GM19193 (cell line): ENCODE measurements around the gene MRPS12.

Experiments used
- POLR2A ChIP-seq: IDR thresholded peaks from 4 replicates; pipeline ENCODE4 v1.6.1; 2011; ENCODE audit not compliant: insufficient read depth, insufficient read length; ENCODE audit errors: extremely low read depth

The MRPS12 gene

GRCh38 chr19:38945562-38946228, 15.0 kb downstream of the MRPS12 start:
- no peak for TF ChIP-seq POLR2A

GRCh38 chr19:38946229-38947010, 15.7 kb downstream of the MRPS12 start:
- TF ChIP-seq POLR2A, result no peak

- no peak for TF ChIP-seq POLR2A
Observed at GRCh38 chr19:38949580-38950367, 19.0 kb downstream of the MRPS12 start.

GRCh38 chr19:38951187-38951586, 20.4 kb downstream of the MRPS12 start:
- no peak for TF ChIP-seq POLR2A

GRCh38 chr19:38952395-38953165, 21.8 kb downstream of the MRPS12 start:
- TF ChIP-seq POLR2A, result no peak

- TF ChIP-seq POLR2A, result no peak
Observed at GRCh38 chr19:38953677-38954076, 22.9 kb downstream of the MRPS12 start.

GRCh38 chr19:38956264-38956663, 25.5 kb downstream of the MRPS12 start:
- no peak for TF ChIP-seq POLR2A

- no peak for TF ChIP-seq POLR2A
Observed at GRCh38 chr19:38958301-38958700, 27.6 kb downstream of the MRPS12 start.

GRCh38 chr19:38959618-38960017, 28.9 kb downstream of the MRPS12 start:
- no peak for TF ChIP-seq POLR2A

GRCh38 chr19:38964738-38965137, 34.0 kb downstream of the MRPS12 start:
- TF ChIP-seq POLR2A, result no peak

- no peak for TF ChIP-seq POLR2A
Observed at GRCh38 chr19:38970664-38971532, 40.2 kb downstream of the MRPS12 start.

GRCh38 chr19:38971672-38972071, 40.9 kb downstream of the MRPS12 start:
- no peak for TF ChIP-seq POLR2A

GRCh38 chr19:38974624-38975213, 44.0 kb downstream of the MRPS12 start:
- TF ChIP-seq POLR2A, result no peak
